Common myeloid progenitor, CD34-positive (primary cell): ENCODE data around the gene FBXL14.

ENCODE experiments used
- CTCF ChIA-PET: fragments of 350-600 bp; sonication (Branson Sonifier 250); formaldehyde crosslinking; loops from one replicate; lab custom pipeline; 2021; ENCODE audit warnings: antibody characterized with exemption; lab: Charles Lee
- POLR2A ChIA-PET: fragments of 350-600 bp; sonication (Branson Sonifier 250); formaldehyde crosslinking; loops from one replicate; lab custom pipeline; 2021; ENCODE audit warnings: antibody characterized with exemption; lab: Charles Lee
- DNase-seq, 3 donors: peaks; one replicate each; pipeline versions ENCODE4 v3.0.0 to v3.0.0-alpha.2; 2013
- H3K27ac ChIP-seq, 2 experiments: 1 replicate in 1 of 2; 2 replicates in 1 of 2; pipeline ENCODE4 v1.7.0; 2013; ENCODE audit warnings: inconsistent platforms in 2 of 2, low read length in 2 of 2, mild to moderate bottlenecking in 2 of 2, low read depth in 1 of 2, moderate library complexity in 1 of 2; ENCODE audit not compliant: severe bottlenecking in 2 of 2, insufficient read depth in 1 of 2, poor library complexity in 1 of 2
- H3K27me3 ChIP-seq, 5 experiments: replicated peaks in 2 of 5; 1 replicate in 3 of 5; 2 replicates in 2 of 5; pipeline versions ENCODE4 v1.6.1 to v1.7.0; 2013; ENCODE audit warnings: low read length in 4 of 5, mild to moderate bottlenecking in 2 of 5, moderate library complexity in 2 of 5, inconsistent platforms in 1 of 5; ENCODE audit not compliant: insufficient read depth in 5 of 5, control insufficient read depth in 4 of 5
- H3K36me3 ChIP-seq, 4 experiments: 1 replicate in 2 of 4; 2 replicates in 2 of 4; pipeline versions ENCODE4 v1.6.1 to v1.7.0; 2013; ENCODE audit warnings: low read length in 3 of 4, control low read depth in 1 of 4, mild to moderate bottlenecking in 1 of 4; ENCODE audit not compliant: control insufficient read depth in 4 of 4, insufficient read depth in 4 of 4
- H3K4me1 ChIP-seq, 4 experiments: 1 replicate in 3 of 4; 2 replicates in 1 of 4; pipeline versions ENCODE4 v1.6.1 to v1.7.1; 2013; ENCODE audit warnings: low read length in 3 of 4, mild to moderate bottlenecking in 3 of 4, control low read depth in 1 of 4, inconsistent platforms in 1 of 4, moderate library complexity in 1 of 4; ENCODE audit not compliant: control insufficient read depth in 4 of 4, insufficient read depth in 4 of 4; ENCODE audit errors: control extremely low read depth in 1 of 4
- H3K4me3 ChIP-seq, 7 experiments: 1 replicate in 4 of 7; 2 replicates in 3 of 7; pipeline versions ENCODE4 v1.5.1 to v1.7.0; 2013; ENCODE audit warnings: mild to moderate bottlenecking in 7 of 7, low read length in 6 of 7, moderate library complexity in 6 of 7, inconsistent platforms in 2 of 7, low read depth in 2 of 7, control low read depth in 1 of 7; ENCODE audit not compliant: insufficient read depth in 4 of 7, control insufficient read depth in 1 of 7; ENCODE audit errors: extremely low read depth in 1 of 7
- H3K9me3 ChIP-seq, 5 experiments: 1 replicate in 4 of 5; 2 replicates in 1 of 5; pipeline versions ENCODE4 v1.6.1 to v1.7.1; 2013; ENCODE audit warnings: low read length in 4 of 5, mild to moderate bottlenecking in 2 of 5, inconsistent platforms in 1 of 5, low read depth in 1 of 5, moderate library complexity in 1 of 5; ENCODE audit not compliant: control insufficient read depth in 4 of 5, insufficient read depth in 2 of 5; ENCODE audit errors: control extremely low read depth in 1 of 5
- WGBS: methylation state at CpG from one replicate; pipeline ENCODE4 v1.1.5; 2013; ENCODE audit not compliant: insufficient coverage; 5-methylcytosine and 5-hydroxymethylcytosine counted together

The FBXL14 gene

DNA sequence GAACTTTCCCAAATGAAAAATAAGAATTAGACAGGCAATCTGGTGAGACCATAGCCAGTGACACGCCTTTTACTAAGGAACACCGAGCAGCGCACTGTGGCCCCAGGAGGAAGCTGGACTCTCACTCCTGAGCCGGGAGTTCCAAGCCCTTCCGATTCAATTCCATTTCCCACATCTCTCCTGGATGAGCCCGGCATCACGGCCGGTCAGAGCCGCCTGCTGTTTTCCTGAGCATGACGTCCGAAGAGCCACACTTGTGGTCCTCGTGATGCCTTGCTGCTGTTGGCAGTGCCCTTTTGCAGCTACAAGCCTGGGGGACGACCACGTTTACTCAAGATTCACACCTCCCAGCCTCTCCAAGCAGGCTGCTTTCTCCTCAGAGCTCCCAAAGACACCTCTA, 40.8 kb downstream of the FBXL14 start:
- H3K27ac ChIP-seq: no peak overlapping the region
- 91% methylated on average over 14 of the region's 14 CpGs for WGBS
- CTCF ChIA-PET: interaction anchor here (1.0 kb wide), 1 partner anchor 9 kb away, joined by 3 read pairs; no protein-coding TSS in a partner anchor
- H3K9me3 ChIP-seq: peaks cover 0 to 7% (median 2%) of the 10 kb centered on the region in 5 experiments
- H3K4me1 ChIP-seq: no peaks in the 10 kb centered on the region
- no peaks in the 10 kb centered on the region for H3K36me3 ChIP-seq
- no peak overlapping the region for H3K4me3 ChIP-seq
- no peak for DNase-seq
- H3K27me3 ChIP-seq: peaks cover 0 to 19% (median 7%) of the 10 kb centered on the region in 5 experiments
- POLR2A ChIA-PET: no interaction called here

- Histone ChIP-seq H3K9me3 (peaks cover 0 to 7% (median 2%) of the 10 kb centered on the region in 5 experiments), H3K36me3 (no peaks in the 10 kb centered on the region), H3K27ac (no peak overlapping the region), H3K27me3 (peaks cover 0 to 19% (median 7%) of the 10 kb centered on the region in 5 experiments), H3K4me3 (no peak overlapping the region), H3K4me1 (no peaks in the 10 kb centered on the region)
- DNase-seq: no peak
- CTCF ChIA-PET: no interaction called here
- WGBS: 95% methylated on average over 9 of the region's 12 CpGs
- POLR2A ChIA-PET: no interaction called here
Observed at GRCh38 chr12:1552911-1553491, 41.4 kb downstream of the FBXL14 start.

DNA sequence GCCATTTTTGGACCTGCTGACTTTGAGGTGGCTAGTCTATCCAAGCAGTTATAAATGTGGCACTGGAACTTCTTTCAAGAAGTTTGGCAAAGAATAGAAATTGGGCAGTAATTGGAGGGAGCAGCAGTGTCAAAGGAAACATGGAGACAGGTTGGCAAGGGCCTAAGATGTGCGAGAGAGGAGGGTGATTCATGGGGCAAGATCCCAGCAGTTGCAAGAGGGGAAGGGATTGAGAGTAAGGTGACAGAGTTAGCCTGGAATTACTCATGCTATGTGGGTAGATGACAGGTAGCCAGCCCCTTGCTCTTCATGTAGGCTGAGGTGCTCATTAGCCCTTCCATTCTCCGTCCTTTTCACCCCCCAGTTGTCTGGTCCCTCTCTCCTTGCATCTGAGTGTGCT, 42.2 kb downstream of the FBXL14 start:
- no peak for DNase-seq
- Histone ChIP-seq H3K36me3 (no peaks in the 10 kb centered on the region), H3K4me1 (no peaks in the 10 kb centered on the region), H3K27me3 (peaks cover 0 to 22% (median 7%) of the 10 kb centered on the region in 5 experiments), H3K9me3 (peaks cover 0 to 7% (median 2%) of the 10 kb centered on the region in 5 experiments), H3K27ac (no peak overlapping the region), H3K4me3 (no peak overlapping the region)
- ChIA-PET POLR2A (no interaction called here), CTCF (no interaction called here)
- 100% methylated on average over 2 of the region's 2 CpGs for WGBS

GRCh38 chr12:1551496-1551895, 42.9 kb downstream of the FBXL14 start:
- no peak overlapping the region for H3K27ac ChIP-seq
- CTCF ChIA-PET: no interaction called here
- no peaks in the 10 kb centered on the region for H3K4me1 ChIP-seq
- H3K36me3 ChIP-seq: no peaks in the 10 kb centered on the region
- DNase-seq: no peak
- H3K4me3 ChIP-seq: no peak overlapping the region
- H3K9me3 ChIP-seq: peaks cover 0 to 7% (median 2%) of the 10 kb centered on the region in 5 experiments
- H3K27me3 ChIP-seq: peaks cover 0 to 28% (median 7%) of the 10 kb centered on the region in 5 experiments
- POLR2A ChIA-PET: no interaction called here
- WGBS: 89% methylated on average over 4 of the region's 6 CpGs

- H3K9me3 ChIP-seq: peaks cover 0 to 7% (median 2%) of the 10 kb centered on the region in 5 experiments
- no peak overlapping the region for H3K27ac ChIP-seq
- H3K27me3 ChIP-seq: peaks cover 0 to 18% (median 3%) of the 10 kb centered on the region in 5 experiments
- ChIA-PET CTCF (interaction anchor here (0.9 to 1.7 kb wide), 2 partner anchors 15 to 37 kb away, joined by 3 to 6 read pairs; no protein-coding TSS in a partner anchor), POLR2A (no interaction called here)
- WGBS: 90% methylated on average over 18 of the region's 19 CpGs
- no peaks in the 10 kb centered on the region for H3K36me3 ChIP-seq
- no peak overlapping the region for H3K4me3 ChIP-seq
- H3K4me1 ChIP-seq: no peaks in the 10 kb centered on the region
- DNase-seq: no peak
Observed at GRCh38 chr12:1546931-1547640, 47.3 kb downstream of the FBXL14 start.

- DNase-seq: peak in 2 of 3 donors; percentile 13 to 27
- no peaks in the 10 kb centered on the region for H3K36me3 ChIP-seq
- peaks cover 0 to 26% (median 6%) of the 10 kb centered on the region in 5 experiments for H3K27me3 ChIP-seq
- peaks cover 0 to 3% (median 0%) of the 10 kb centered on the region in 5 experiments for H3K9me3 ChIP-seq
- CTCF ChIA-PET: interaction anchor here (0.7 to 1.9 kb wide), 5 partner anchors 9 to 369 kb away, joined by 3 to 4 read pairs (median 3); no protein-coding TSS in a partner anchor
- WGBS: 38% methylated on average over 4 of the region's 7 CpGs
- H3K4me3 ChIP-seq: no peak overlapping the region
- POLR2A ChIA-PET: no interaction called here
- H3K27ac ChIP-seq: no peak overlapping the region
- no peaks in the 10 kb centered on the region for H3K4me1 ChIP-seq
Observed at GRCh38 chr12:1544996-1545700, 49.2 kb downstream of the FBXL14 start.
